MCF 10A (cell line): ENCODE data around the gene TGFBR3. TPM values are rescaled to one million over a fixed set of nuclear protein-coding genes. Genes with fewer than 3 reads are reported as not detected.

ENCODE experiments used
- BruUV-seq: library from RNA; stranded (reverse); fragments of 400-500 nt; replicated peaks from 2 replicates; lab custom pipeline; 2021; lab: Mats Ljungman, UMichigan
- CTCF ChIA-PET: fragments of 300-600 bp; sonication (Branson Sonifier 250); formaldehyde crosslinking; extraction: SDS; loops from one replicate; lab custom pipeline; 2021; ENCODE audit warnings: antibody characterized with exemption, inconsistent platforms; lab: Yijun Ruan, JAX
- POLR2A ChIA-PET: fragments of 300-600, 350-650 bp; sonication (Branson Sonifier 250); formaldehyde crosslinking; extraction: SDS; loops from one replicate; lab custom pipeline; 2020; ENCODE audit warnings: antibody characterized with exemption, inconsistent platforms; lab: Yijun Ruan, JAX
- DNase-seq: peaks from one replicate; pipeline ENCODE4 v3.0.0-alpha.2; 2018; ENCODE audit not compliant: unreplicated experiment
- H3K27ac Mint-ChIP-seq: one replicate; pipeline ENCODE4 v1.8.0; 2022; ENCODE audit warnings: mild to moderate bottlenecking, low read depth, mixed read lengths; ENCODE audit not compliant: unreplicated experiment
- H3K27me3 Mint-ChIP-seq: one replicate; pipeline ENCODE4 v1.8.0; 2022; ENCODE audit warnings: mixed read lengths; ENCODE audit not compliant: insufficient read depth, unreplicated experiment
- H3K36me3 Mint-ChIP-seq: one replicate; pipeline ENCODE4 v1.8.0; 2022; ENCODE audit warnings: mild to moderate bottlenecking, moderate library complexity, mixed read lengths; ENCODE audit not compliant: insufficient read depth, unreplicated experiment
- H3K4me1 Mint-ChIP-seq: one replicate; pipeline ENCODE4 v1.8.0; 2022; ENCODE audit warnings: mixed read lengths; ENCODE audit not compliant: insufficient read depth, unreplicated experiment
- H3K4me3 Mint-ChIP-seq: one replicate; pipeline ENCODE4 v1.8.0; 2022; ENCODE audit warnings: mild to moderate bottlenecking, moderate library complexity, mixed read lengths; ENCODE audit not compliant: unreplicated experiment
- H3K9me3 Mint-ChIP-seq: one replicate; pipeline ENCODE4 v1.8.0; 2022; ENCODE audit warnings: mixed read lengths; ENCODE audit not compliant: unreplicated experiment
- intact Hi-C: fragments of 100-400 bp; cut with micrococcal nuclease; formaldehyde crosslinking; loops from 2 replicates; pipeline ENCODE4 v1.14.1; 2022
- total RNA-seq: library from RNA; stranded (reverse); gene quantifications from 2 replicates; pipeline ENCODE4 v1.2.3, GENCODE V29; 2022
- TF ChIP-seq, protein P1 (sequence below): fragments of 200-600 bp; IDR thresholded peaks from one replicate; pipeline ENCODE4 v1.8.0; 2022; ENCODE audit warnings: antibody characterized with exemption, mild to moderate bottlenecking; ENCODE audit not compliant: unreplicated experiment

Gene TGFBR3
- total RNA-seq, 1 experiment from 2014 or later: 12.0 TPM

DNA sequence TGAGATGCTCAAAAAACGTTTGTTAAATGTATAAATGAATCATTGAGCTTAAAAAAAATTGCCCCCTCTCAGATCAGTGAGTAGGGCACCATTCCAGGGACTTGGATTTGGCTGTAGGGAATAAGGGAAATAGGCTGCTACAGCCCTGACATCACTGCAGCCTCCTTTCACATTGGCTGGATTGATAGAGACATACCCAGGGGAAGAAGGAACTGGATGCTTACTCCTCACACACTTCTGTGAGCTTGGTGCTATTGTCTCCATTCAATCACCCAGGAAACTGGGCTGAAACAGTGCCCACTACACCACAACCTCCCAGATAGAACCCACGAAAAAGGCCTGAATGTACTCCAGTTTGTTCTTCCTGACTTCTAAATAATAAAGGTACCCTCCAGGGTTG is 87.2 kb downstream of the TGFBR3 start:
- ChIA-PET POLR2A (interaction anchor here (0.6 to 1.7 kb wide), 4 partner anchors 17 to 236 kb away, joined by 3 to 7 read pairs (median 4); no protein-coding TSS in a partner anchor), CTCF (interaction anchor here (0.8 to 1.4 kb wide), 3 partner anchors 15 to 86 kb away, joined by 3 to 6 read pairs (median 3); no protein-coding TSS in a partner anchor)
- intact Hi-C loops: no loop called here
- Mint-ChIP-seq H3K27me3 (no peaks in the 10 kb centered on the region), H3K4me3 (no peak overlapping the region), H3K4me1 (peaks cover 67% of the 10 kb centered on the region), H3K9me3 (peaks cover 4% of the 10 kb centered on the region), H3K27ac (peak overlapping the region; percentile 32), H3K36me3 (peaks cover 49% of the 10 kb centered on the region)
- no peak for DNase-seq
- TF ChIP-seq, protein P1, sequence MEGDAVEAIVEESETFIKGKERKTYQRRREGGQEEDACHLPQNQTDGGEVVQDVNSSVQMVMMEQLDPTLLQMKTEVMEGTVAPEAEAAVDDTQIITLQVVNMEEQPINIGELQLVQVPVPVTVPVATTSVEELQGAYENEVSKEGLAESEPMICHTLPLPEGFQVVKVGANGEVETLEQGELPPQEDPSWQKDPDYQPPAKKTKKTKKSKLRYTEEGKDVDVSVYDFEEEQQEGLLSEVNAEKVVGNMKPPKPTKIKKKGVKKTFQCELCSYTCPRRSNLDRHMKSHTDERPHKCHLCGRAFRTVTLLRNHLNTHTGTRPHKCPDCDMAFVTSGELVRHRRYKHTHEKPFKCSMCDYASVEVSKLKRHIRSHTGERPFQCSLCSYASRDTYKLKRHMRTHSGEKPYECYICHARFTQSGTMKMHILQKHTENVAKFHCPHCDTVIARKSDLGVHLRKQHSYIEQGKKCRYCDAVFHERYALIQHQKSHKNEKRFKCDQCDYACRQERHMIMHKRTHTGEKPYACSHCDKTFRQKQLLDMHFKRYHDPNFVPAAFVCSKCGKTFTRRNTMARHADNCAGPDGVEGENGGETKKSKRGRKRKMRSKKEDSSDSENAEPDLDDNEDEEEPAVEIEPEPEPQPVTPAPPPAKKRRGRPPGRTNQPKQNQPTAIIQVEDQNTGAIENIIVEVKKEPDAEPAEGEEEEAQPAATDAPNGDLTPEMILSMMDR: no peak
- no TSS peak for BruUV-seq

- intact Hi-C loops: no loop called here
- POLR2A ChIA-PET: interaction anchor here (1.1 to 1.7 kb wide), 8 partner anchors 9 to 67 kb away, joined by 3 to 8 read pairs (median 5); no protein-coding TSS in a partner anchor
Observed at GRCh38 chr1:91798241-91798648, 87.7 kb downstream of the TGFBR3 start.

DNA sequence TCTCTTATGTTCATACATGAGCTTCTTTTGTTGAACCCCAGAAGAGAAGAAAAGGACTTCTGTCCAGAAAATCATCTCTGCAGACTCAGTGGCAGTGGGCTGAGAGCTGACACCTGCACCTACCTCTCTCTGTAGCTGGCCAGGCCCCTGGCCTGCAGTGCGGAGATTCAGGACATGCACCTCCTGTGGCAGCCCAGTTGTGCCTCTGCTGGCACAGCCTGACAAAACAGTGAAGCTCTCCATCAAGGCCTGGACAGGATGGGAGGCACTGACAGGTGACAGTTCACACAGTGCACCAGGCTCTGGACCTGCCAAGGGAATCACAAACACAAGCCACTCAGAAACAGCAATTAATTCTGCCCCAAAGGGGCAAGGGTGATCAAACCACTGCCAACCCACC is 88.8 kb downstream of the TGFBR3 start:
- POLR2A ChIA-PET: interaction anchor here (0.6 to 2.8 kb wide), 12 partner anchors 8 to 989 kb away, joined by 3 to 15 read pairs (median 5); partner anchors contain the start of gene TGFBR3
- peaks cover 59% of the 10 kb centered on the region for H3K4me1 Mint-ChIP-seq

More at GRCh38 chr1:91798241-91798648, 87.7 kb downstream of the TGFBR3 start:
- no peaks in the 10 kb centered on the region for H3K27me3 Mint-ChIP-seq
- peaks cover 52% of the 10 kb centered on the region for H3K36me3 Mint-ChIP-seq
- peaks cover 4% of the 10 kb centered on the region for H3K9me3 Mint-ChIP-seq
- no peak for DNase-seq
- H3K27ac Mint-ChIP-seq: peak overlapping the region; percentile 32
- no peak overlapping the region for H3K4me3 Mint-ChIP-seq
- CTCF ChIA-PET: interaction anchor here (0.8 to 1.0 kb wide), 3 partner anchors 16 to 86 kb away, joined by 3 read pairs; no protein-coding TSS in a partner anchor
- no TSS peak for BruUV-seq
- TF ChIP-seq, protein P1: no peak
- H3K4me1 Mint-ChIP-seq: peaks cover 62% of the 10 kb centered on the region

GRCh38 chr1:91796390-91796654 is 89.6 kb downstream of the TGFBR3 start:
- peaks cover 61% of the 10 kb centered on the region for H3K4me1 Mint-ChIP-seq
- ChIA-PET CTCF (interaction anchor here (0.6 to 1.6 kb wide), 3 partner anchors 50 to 268 kb away, joined by 3 to 8 read pairs (median 4); no protein-coding TSS in a partner anchor), POLR2A (interaction anchor here (0.9 to 2.8 kb wide), 9 partner anchors 8 to 188 kb away, joined by 3 to 15 read pairs (median 5); partner anchors contain the start of gene TGFBR3)
- H3K36me3 Mint-ChIP-seq: peaks cover 43% of the 10 kb centered on the region
- no TSS peak for BruUV-seq
- TF ChIP-seq, protein P1: no peak
- H3K4me3 Mint-ChIP-seq: no peak overlapping the region
- H3K27me3 Mint-ChIP-seq: no peaks in the 10 kb centered on the region
- intact Hi-C loops: no loop called here
- peaks cover 4% of the 10 kb centered on the region for H3K9me3 Mint-ChIP-seq
- no peak overlapping the region for H3K27ac Mint-ChIP-seq
- no peak for DNase-seq

More for the DNA sequence above, 88.8 kb downstream of the TGFBR3 start:
- TF ChIP-seq, protein P1: no peak
- intact Hi-C loops: no loop called here
- Mint-ChIP-seq H3K4me3 (no peak overlapping the region), H3K36me3 (peaks cover 45% of the 10 kb centered on the region), H3K9me3 (peaks cover 4% of the 10 kb centered on the region), H3K27ac (no peak overlapping the region), H3K27me3 (no peaks in the 10 kb centered on the region)
- no peak for DNase-seq
- CTCF ChIA-PET: interaction anchor here (0.5 to 1.4 kb wide), 4 partner anchors 87 to 292 kb away, joined by 3 read pairs; no protein-coding TSS in a partner anchor
- no TSS peak for BruUV-seq
